ENCODE data around the gene FUT8.
"Not testable (repeated sequence)": the region's sequence is repeated elsewhere in the genome, so short reads cannot be mapped to it uniquely, and the experiment has no call there.

FUT8 gene

DNA sequence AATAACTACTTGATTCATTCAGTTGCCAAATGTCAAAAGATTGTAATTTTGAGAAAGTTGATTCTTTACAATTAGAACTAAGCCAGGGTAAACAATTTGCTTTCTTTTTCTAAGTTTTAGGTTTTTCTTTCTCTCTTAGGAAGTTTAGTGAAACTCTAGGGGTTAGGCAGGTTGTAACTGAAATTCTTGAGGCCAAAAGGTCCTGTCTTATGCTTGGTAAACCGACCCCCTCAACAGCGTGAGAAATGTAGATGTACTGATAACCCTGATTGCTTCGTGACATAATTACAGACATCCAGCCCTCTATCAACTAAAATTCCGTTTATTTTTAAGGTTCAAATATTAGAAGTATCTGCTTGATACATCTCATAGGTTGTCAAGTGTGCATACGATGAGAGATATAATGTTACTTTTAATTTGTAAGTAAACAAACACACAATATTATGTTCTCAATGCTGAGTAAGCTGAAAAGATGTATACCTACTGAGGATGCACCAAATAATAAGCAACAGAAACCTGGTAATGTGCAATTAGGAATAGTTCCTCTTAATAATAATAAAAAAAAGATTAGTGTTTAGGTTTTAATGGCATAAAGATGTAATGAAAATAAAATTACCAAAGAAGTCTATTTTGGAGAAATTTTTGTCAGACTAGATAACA lies 7.2 kb downstream of the FUT8 start:
- DNase-seq: no peak

DNA sequence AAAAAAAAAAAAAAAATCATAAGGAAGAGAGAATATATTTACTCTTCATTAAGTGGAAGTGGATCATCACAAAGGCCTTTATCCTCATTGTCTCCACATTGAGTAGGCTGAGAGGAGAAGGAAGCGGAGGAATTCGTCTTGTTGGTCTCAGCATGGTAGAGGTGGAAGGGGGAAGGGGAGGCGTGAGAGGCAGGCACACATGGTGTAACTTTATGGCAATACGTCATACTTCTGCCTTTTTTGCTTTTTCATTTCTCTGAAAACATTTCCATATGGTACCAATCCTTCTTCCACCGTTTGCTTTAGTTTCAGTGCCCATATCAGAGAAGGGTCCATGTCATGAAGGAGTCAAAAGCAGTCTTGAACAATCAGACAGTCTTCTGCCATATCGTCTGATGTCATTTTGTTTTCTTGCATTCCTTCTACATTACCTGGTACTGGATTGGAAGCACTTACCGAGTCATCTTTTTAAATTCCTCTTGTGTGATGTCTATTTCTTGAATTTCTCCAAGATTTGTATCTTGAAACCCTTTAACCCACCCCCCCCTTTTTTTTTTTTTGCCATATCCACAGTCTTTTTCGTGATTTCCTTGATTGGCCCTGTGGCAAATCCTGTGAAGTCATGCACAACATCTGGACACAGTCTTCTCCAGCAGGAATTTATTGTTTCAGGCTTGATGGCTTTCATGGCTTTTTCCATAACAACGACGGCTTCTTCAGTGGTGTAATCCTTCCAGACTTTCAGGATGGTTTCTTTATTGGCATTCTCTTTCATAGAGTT lies 8.9 kb downstream of the FUT8 start:
- no peak for DNase-seq

DNA sequence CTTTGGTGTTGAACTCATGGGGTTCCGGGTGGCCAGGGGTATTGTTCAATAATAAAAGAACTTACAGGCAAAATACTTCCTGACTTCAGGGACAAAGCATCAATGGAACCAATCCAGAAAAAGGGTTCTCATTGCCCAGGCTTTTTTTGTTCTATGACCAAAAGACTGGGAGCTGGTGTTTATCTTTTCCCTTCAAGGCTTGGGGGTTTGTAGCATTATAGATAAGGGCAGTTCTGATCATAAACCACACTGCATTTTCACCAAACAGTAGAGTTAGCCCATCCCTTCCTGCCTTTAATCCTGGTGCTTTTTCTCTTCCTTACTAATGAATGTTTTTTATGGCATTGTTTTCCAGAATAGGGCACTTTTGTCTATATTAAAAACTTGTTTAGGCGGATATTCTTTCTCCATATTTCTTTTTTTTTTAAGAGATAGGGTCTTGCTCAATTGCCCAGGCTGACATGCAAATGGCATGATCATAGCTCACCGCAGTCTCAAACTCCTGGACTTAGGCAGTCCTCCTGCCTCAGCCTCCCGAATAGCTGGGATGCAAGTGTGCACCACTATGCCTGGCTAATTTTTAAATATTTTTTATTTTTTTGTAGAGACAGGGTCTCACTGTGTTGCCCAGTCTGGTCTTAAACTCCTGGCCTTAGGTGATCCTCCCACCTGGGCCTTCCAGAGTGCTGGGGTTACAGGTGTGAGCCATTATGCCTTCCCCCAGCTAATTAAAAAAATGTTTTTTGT lies 9.7 kb downstream of the FUT8 start:
- DNase-seq: no peak

DNA sequence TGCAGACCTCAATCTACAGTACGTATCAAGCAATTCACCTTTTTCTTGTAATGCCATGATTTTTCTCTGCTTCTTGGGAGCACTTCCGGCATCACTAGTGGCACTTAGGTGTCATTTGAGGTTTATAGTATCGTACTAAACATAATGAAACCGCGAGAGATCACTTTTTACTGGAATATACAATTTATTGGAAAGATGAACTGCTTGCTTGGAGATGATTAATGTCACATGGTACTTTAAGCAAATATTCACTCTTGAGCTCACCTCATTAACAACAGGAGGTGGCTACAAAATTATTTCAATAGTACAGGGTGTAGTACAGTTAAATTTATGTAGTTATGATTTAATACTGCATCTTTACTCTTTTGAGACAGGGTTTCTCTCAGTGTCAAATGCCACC lies 11.5 kb downstream of the FUT8 start:
- peak; percentile 18 for DNase-seq

DNA sequence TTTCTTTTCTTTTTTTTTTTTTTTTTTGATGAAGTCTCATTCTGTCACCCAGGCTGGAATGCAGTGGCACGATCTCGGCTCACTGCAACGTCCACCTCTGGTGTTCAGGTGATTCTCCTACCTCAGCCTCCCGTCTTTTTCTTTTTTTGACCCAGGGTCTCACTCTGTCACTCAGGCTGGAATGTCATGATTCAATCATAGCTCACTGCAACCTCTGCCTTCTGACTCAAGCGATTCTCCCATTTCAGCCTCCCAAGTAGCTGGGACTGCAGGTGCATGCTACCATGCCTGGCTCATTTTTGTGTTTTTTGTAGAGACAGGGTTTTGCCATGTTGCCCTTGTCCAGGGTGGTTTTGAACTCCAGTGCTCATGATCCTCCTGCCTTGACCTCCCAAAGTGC lies 12.0 kb downstream of the FUT8 start:
- no peak for DNase-seq

- DNase-seq: no peak
Observed at GRCh38 chr14:65425885-65426284, 13.4 kb downstream of the FUT8 start.

DNA sequence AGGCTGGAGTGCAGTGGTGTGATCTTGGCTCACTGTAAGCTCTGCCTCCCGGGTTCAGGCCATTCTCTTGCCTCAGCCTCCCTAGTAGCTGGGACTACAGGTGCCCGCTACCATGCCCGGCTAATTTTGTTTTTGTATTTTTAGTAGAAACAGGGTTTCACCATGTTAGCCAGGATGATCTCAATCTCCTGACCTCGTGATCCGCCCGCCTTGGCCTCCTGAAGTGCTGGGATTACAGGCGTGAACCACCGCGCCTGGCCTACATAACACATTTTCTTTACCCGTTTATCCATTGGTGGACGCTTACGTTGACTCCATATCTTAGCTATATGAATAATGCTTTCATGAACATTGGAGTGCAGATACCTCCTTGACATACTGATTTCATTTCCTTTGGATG lies 14.4 kb downstream of the FUT8 start:
- DNase-seq: not testable (repeated sequence)

GRCh38 chr14:65428691-65429090 lies 16.2 kb downstream of the FUT8 start:
- DNase-seq: no peak

DNA sequence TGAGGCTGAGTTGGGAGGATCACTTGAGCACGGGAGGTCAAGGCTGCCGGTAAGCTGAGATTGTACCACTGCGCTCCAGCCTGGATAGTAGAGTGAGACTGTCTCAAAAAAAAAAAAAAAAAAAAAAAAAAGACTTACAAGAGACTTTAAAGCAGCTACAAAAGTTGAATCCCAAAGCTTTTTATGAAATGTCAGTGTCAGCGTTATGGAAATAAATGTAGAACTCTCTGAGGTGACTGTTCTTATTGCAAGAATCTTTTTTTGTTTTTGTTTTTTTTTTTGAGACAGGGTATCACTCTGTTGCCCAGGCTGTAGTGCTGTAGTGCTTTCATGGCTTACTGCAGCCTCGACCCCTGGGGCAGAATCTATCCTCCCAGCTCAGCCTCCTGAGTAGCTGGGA lies 17.2 kb downstream of the FUT8 start:
- DNase-seq: no peak

DNA sequence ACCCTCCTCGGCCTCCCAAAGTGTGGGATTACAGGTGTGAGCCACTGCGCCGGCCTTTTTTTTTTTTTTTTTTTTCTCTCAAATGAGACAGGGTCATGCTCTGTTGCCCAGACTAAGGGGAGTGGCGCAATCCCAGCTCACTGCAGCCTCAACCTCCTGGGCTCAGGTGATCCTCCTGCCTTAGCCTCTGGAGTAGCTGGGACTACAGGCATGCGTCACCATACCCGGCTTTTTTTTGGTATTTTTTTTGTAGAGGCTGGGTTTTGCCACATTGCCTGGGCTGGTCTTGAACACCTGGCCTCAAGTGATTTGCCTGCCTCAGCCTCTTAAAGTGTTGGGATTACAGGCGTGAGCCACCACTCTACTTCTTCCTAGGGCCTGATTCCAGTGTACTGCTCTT lies 18.7 kb downstream of the FUT8 start:
- no peak for DNase-seq

GRCh38 chr14:65431951-65432350 lies 19.4 kb downstream of the FUT8 start:
- no peak for DNase-seq

DNA sequence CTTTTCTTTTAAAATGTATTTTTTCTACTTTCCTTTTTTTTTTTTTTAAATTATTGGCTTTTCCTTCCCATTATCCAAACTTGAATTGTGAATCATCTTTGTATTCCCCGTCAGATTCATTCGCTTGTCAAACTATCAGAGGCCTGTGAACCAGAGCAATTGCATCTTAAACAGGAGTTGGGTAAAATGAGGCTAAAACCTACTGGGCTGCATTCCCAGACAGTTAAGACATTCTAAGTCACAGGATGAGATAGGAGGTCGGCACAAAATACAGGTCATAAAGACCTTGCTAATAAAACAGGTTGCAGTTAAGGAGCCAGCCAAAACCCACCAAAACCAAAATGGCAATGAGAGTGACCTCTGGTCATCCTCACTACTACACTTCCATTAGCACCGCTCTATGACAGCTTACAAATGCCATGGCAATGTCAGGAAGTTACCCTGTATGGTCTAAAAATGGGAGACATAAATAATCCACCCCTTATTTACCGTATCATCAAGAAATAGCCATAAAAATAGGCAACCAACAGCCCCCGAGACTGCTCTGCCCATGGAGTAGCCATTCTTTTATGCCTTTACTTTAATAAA lies 19.9 kb downstream of the FUT8 start:
- DNase-seq: no peak

DNA sequence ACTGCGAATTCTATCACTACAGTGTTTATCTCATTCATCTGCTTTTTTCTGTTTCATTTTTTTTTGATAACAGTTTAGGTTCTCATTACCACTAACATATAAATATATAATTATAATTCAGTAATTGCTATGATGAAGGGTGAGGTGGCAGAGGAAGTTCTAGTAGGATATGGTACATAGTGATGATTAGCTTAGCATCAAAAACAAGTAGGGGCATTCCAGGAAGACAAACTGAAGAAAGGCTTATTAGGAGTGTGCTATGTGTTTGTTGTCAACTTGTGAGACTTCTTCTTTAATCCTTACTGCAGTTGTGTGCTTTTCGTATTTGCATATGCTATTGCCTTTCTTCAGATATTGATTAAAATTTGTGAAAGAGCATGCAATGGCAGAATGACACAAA lies 20.6 kb downstream of the FUT8 start:
- DNase-seq: no peak

DNA sequence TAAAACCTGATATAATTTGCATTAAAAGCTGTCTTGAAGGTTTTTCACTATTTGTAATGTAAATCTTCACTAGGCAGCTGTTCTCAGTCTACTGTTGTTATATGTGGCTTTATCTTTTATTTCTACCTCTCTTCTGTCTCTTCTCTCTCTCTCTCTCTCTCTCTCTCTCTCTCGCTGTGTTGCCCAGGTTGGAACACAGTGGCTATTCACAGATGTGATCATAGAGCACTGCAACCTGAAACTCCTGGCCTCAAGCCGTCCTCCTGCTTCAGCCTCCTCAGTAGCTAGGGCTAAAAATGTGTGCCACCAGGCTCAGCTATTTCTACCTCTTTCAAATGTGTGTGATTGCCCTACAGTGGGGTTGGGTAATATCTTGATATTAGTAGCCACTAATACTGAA lies 21.1 kb downstream of the FUT8 start:
- no peak for DNase-seq

GRCh38 chr14:65434216-65434850 lies 21.8 kb downstream of the FUT8 start:
- peak; percentile 34 for DNase-seq

- DNase-seq: no peak
Observed at GRCh38 chr14:65438266-65438933, 25.9 kb downstream of the FUT8 start.

DNA sequence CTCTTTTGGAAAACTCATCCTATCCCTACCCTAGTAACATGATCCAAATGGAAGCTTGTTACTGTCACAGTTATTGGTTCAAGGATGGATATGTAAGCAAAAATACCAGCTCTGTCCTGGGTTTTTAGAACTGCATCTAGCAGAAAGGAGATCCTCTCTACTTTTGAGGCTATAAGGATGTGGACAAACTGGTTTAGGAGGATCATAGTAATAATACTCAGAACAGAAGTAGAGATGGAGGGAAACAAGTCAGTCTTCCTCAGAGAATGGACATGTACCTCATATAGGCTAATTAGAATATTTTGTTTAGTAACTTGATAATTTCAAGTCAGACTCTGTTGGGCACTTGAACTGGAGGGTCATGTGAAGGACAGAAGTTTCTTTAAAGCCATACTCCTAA lies 26.6 kb downstream of the FUT8 start:
- DNase-seq: no peak

- DNase-seq: no peak
Observed at GRCh38 chr14:65440230-65440629, 27.7 kb downstream of the FUT8 start.

GRCh38 chr14:65444230-65444629 lies 31.7 kb downstream of the FUT8 start:
- DNase-seq: no peak

- DNase-seq: no peak
Observed at GRCh38 chr14:65446159-65446558, 33.6 kb downstream of the FUT8 start.

- DNase-seq: no peak
Observed at GRCh38 chr14:65449647-65450046, 37.1 kb downstream of the FUT8 start.

DNA sequence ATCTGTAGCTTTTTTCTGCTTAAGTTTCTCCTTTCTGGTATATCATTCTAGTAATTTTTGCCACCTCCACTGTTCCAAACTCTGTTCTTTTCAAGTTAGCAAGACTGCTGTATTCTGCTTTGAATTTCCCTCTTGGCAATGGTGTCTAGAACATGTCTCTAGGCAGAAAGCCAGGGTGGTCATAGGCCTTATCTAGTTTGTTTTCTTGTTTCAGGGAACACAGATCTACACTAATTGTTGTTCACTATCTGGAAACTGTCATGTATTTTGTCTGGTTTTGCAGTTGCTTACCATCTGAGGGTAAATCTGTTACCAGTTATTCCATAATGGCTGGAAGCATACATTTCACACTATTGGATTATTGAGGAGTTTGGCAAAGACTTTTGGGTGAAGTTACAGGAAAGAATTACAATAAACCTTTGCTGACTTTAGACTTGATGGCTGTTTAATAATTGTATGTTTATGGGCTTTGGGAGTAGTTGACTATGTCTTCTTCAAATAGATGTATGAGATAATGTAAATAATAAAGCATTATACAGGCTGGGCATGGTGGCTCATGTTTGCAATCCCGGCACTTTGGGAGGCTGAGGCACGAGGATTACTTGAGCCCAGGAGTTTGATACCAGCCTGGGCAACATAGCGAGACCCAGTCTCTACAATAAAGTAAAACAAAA lies 41.4 kb downstream of the FUT8 start:
- DNase-seq: no peak
